ENCODE results near the gene MALRD1.

GRCh38 chr10:19505320-19506312 is 457.0 kb downstream of the MALRD1 start:
- TF ChIP-seq CTCF (conservative IDR thresholded peaks at IDR 0.05 in 1 of 2, IDR thresholded peaks at IDR 0.05 in 1 of 2; ENCODE audit: extremely low read depth in 1 of 2, insufficient read depth in 1 of 2, low read depth in 1 of 2, low read length in 2 of 2) = no peak
- TF ChIP-seq EZH2 (IDR thresholded peaks at IDR 0.05; ENCODE audit: borderline replicate concordance, low read length) = no peak
